ENCODE data around the gene MYO7A.
A peak's percentile ranks its signal among the peaks of the same experiment; 100 is the strongest.

MYO7A gene

DNA sequence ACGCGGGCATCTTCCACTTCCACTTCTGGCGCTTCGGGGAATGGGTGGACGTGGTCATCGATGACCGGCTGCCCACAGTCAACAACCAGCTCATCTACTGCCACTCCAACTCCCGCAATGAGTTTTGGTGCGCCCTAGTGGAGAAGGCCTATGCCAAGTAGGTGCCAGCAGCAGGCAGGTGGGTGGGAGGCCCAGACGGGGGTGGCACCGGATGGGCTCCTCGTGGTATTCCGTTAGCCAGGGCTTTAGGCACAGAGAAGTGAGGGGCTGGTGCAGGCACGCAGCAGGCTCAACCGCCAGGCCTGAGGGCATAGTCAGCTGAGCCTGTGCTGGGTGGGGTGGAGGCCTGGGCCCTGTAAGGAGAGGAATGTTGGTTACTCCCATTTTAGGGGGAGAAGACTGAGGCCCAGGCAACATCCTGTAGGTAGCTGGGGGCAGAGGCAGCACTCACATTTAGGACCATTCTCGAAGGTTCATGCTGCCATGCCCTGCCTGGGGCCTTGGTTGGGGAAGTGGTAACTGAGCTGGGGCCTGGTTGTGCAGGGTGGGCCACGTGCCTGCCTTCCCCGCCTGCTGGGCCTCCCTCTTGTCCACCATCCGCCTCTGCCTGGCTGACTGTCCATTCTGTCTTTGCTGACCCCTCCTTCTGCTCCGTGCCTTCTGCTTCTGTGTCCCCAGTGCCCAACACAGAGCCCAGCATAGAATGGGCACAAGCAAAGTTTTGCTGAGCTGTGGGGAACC is 15.2 kb upstream of the MYO7A start:
- DNase-seq = no peak

DNA sequence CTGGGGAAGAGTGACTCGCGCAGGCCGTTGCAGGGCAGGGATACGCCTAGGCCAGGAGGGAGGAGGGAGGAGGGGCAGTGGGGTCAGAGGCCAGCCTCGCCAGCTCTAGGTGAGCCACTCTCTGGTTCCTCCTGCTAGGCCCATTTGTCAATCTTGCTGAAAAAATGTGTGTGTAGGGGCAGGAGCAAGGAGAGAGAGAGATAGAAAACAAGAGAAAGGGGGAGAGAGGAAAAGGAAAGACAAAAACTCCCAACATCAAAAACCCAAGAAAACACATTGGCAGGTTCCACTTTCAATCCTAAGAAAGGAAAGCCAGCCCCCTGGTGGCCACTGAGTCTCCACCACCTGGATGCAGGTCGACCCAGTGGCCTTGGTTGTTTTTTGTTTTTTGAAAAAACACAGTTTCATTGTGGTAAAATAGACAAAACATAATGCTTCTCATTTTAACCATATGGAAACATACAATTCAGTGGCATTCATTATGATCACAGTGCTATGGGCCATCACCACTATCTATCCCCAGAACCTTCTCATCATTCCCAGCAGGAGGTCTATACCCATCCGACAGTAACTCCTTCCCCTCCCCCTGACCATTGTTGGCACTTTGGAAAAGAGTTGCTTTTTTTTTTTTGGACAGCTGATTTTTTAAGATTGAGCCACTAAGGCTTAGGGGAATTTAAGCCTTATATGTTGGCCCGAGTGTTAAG is 14.5 kb upstream of the MYO7A start:
- no peak for DNase-seq

DNA sequence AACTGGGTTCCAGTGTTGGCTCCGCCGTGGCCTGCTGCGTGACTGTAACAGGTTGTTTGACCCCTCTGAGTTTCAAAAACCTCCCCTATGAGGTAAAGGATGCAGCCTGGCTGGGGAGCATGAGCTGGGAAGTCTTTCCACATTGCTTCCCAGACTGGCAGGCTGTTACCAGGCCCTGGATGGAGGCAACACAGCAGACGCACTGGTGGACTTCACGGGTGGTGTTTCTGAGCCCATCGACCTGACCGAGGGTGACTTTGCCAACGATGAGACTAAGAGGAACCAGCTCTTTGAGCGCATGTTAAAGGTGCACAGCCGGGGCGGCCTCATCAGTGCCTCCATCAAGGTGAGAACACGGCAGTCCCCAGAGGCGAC is 14.0 kb upstream of the MYO7A start:
- DNase-seq = no peak

DNA sequence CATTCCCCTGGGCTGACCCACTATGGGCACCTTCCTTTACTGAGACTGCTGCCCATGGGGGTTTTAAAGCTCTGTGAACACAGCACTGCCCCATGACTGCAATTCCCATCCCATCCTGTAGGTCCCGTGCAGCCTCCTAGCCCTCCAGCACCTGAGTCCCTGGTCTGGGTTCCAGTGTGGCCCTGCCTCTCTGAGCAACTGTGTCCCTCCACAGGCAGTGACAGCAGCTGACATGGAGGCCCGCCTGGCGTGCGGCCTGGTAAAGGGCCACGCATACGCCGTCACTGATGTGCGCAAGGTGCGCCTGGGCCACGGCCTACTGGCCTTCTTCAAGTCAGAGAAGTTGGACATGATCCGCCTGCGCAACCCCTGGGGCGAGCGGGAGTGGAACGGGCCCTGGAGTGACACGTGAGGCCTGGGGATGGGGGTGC is 12.8 kb upstream of the MYO7A start:
- DNase-seq = no peak

DNA sequence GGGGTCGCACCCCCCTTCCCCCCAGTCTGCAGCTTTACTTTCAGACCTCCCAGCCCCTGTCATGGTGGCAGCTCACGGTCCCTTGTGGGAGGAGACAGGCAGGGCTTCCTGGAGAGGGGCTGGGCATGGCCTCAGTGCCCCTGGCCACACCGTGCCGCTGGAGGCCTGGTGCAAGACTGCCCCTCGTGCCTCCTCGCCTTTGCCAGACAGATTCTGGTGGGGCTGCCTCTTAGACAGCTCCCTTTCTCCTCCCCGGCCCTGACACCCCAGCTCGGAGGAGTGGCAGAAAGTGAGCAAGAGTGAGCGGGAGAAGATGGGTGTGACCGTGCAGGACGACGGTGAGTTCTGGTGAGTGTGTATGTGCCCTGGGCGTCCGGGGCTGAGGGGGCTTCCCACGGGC is 12.1 kb upstream of the MYO7A start:
- DNase-seq = no peak

DNA sequence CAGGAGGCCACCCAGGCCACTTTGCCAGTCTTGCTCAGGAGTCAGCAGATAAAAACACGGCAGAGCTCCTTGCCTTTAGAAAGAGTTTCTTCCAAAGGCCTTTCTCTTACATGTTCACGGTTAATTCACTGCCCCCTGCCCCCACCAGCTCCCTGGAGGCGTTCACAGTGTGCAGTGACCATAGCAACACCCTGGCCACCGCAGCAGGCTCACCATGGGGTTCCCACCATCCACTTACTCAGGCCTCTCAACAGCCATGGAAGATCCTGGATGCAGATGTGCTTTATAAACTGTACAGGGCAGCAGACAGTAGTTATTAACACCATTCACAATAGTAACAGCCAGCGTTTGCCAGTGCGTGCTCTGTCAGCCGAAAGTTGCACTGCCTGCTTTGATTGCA is 10.6 kb upstream of the MYO7A start:
- DNase-seq = peak; percentile 36

DNA sequence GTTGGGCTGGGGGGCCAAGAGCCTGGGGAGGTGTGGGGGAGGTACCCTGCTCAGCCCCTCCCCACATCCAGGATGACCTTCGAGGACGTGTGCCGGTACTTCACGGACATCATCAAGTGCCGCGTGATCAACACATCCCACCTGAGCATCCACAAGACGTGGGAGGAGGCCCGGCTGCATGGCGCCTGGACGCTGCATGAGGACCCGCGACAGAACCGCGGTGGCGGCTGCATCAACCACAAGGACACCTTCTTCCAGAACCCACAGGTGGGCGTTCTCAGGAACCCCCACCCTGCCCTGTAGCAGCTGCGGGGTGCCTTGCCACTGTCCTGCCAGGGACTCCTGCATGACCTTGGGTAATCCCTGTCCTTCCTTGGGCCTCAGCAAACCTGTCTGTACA is 10.0 kb upstream of the MYO7A start:
- DNase-seq = no peak

DNA sequence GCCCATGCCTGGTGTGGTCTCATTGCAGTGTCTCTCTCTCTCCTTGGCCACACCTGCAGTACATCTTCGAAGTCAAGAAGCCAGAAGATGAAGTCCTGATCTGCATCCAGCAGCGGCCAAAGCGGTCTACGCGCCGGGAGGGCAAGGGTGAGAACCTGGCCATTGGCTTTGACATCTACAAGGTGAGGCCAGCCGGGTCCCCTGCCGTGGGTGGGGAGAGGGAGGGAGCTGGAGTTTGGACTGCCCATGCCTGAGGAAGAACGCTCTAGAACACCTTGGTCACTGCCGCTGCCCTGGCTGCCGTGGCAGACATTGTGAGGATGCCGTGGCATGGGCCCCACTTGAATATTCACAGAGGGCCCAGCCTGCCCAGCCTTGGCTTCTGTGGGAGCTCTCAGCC is 9.1 kb upstream of the MYO7A start:
- no peak for DNase-seq

DNA sequence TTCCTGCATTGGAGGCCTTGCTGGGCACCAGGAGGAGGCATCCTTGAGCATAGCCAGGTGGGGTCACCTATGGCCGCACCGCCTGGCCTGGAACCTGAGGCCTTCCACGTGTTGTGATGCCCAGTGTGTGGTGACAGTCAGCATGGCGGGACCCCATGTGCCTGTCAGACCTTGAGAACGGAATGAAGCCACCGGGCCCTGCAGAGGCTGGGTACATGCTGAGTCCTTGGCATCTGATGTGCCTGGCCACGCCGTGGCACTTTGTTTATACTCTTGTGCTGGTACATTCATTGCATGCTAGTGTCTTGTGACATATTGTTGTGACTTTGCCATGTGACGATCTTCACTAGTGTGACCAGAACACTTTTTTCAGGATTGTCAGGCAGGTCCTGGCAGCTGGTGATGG is 8.5 kb upstream of the MYO7A start:
- DNase-seq = no peak

DNA sequence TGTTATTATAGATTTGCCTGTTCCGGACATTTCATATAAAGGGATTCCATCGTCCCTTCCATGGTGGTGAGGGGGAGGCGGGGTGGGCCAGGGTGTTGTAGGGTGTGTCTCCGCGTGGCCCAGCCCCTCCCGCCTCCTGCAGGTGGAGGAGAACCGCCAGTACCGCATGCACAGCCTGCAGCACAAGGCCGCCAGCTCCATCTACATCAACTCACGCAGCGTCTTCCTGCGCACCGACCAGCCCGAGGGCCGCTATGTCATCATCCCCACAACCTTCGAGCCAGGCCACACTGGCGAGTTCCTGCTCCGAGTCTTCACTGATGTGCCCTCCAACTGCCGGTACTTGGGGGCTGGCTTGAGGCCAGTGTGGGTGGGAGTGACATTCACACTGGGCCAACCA is 7.5 kb upstream of the MYO7A start:
- no peak for DNase-seq

DNA sequence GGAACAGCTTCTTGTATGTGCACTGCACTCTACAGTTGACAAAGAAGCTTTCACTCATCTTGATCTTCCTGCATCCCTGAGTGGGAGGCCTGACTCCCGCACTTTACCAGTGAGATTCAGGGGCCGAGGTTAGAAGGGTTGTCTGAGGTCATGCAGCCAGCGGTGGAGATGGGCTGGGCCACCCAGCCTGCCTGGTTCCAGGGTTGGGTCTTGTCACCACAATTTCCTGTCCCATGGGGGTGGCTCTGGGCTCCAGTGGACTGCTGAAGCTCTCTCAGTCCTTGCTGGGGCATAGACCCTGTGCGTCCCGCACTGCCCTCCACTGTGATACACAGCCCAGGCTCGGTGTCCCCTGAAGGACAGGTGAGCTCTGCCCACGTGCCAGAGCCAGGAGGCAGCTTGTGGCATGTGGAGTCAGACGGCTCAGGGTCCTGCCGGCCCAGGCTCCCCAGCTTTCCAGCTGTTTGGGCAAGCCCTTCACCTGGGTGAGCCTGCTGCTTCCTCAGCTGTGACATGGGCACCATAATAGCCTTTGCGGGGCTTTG is 6.9 kb upstream of the MYO7A start:
- DNase-seq = no peak

DNA sequence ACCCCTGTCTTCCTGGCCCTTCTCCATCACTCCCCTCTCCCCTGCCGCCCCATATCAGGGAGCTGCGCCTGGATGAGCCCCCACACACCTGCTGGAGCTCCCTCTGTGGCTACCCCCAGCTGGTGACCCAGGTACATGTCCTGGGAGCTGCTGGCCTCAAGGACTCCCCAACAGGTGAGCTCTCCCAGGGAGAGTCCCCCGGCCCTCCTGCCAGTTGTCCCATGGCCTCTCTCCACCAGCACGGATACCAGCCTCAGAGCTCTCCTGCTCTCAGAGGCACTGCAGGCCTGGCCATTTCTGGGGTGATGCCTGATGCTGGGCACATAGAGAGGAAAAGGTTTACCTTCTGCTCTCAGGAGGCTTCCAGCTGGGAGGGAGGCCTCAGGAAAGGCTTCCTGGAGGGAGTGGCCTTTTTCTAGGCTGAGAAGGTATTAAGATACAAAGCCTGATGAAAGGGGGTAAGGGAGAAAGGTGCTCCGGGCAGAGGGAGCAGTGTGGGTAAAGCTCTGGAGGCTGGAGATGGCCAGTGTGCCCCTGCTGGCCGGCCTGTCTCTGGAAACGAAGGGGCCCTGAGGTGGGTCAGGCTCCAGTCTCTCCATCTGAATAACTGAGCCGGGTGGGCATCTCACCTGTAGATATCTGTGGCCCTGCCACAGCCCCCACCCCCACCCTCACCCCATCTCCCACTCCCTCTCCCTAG is 6.0 kb upstream of the MYO7A start:
- no peak for DNase-seq

DNA sequence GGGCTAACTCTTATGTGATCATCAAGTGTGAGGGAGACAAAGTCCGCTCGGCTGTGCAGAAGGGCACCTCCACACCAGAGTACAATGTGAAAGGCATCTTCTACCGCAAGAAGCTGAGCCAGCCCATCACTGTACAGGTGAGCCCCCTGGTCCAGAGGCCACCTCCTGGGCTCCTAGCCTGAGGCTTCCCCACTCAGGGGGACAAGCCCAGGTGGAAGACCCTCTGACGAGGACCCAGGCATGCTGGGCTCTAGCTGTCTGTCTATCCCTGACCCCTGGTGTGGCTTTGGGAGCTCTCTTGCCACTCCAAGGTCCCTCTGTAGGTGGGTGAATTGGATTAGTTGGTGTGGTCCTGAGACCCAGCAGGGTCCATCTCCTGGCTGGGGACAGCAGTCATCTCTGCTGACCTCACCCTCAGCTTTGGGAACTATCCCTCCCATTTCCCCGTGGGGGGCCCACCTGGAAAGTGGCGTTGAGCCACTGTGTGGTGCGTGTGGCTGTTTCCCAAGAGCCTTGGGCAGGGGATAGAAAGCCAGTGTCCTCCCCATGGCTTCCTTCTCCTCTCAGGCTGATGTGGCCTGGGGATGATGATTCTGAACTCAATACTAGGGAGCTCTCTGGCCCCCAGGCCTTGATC is 5.4 kb upstream of the MYO7A start:
- DNase-seq = no peak

DNA sequence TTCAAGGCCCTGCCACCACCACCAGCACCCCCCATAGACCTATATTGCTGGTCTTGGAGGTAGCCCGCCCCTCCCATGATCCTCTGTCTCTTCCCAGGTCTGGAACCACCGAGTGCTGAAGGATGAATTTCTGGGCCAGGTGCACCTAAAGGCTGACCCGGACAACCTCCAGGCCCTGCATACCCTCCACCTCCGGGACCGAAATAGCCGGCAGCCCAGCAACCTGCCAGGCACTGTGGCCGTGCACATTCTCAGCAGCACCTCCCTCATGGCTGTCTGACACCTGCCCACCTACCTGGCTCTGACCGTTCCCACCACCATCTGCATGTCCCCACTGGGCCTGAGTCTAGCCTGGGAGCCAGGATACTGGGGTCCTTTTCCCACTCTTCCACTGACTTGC is 4.5 kb upstream of the MYO7A start:
- DNase-seq = no peak

DNA sequence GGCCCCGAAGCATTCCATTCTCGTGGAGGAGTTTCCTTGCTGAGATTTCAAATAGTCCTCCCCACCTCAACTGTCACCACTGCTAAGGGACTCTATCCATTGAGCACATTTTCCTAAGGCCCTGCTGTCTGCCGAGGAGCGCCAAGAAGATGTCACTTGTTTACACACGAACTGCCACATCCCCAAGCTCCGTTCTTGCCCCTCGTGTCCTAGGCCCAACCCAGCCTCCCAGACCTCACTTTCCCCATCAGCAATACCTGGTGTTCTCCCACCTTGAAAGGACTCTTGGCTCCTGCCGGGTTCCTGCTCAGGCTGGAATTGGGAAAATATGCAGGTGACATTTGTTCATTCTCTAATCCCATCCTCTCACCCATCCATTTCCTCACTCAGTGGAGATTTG is 4.0 kb upstream of the MYO7A start:
- no peak for DNase-seq

DNA sequence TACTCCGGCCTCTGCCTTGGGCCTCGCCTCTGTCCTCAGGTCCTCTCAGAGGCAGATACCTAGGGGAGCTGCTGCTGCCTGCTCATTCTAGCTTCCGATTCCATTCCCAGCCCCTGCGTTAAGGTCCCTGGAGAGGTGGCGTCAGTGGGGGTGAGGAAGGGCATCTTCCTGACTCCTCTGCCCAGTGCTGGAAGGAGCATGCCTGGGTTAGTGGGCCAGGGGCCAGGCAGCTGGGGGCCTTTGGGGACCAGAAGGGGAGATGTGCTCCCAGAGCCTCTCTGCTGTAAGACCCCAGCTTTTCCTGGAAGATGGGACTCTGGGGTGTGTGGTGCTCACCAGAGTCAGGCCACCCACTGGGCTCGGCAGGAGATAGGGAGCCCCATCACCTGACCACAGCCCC is 3.6 kb upstream of the MYO7A start:
- no peak for DNase-seq

DNA sequence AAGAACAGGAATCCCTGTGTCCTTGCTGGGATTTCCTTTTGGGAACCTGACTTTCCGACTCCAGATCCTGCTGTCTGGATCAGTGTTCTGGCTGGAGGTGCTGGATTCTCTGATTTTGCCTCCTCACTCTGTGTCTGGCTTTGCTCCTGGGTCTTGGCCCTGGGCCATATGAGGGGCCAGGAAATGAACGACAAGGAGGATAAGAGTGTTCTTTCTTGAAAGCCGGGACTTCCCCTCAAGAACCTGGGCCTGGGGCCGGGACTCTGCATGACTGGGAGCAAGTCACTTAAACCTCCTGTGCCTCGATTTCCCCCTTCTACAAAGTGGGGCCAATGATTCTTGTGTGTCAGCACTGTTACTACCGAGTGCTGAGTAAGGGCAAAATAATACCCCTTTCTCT is 2.9 kb upstream of the MYO7A start:
- DNase-seq = no peak

DNA sequence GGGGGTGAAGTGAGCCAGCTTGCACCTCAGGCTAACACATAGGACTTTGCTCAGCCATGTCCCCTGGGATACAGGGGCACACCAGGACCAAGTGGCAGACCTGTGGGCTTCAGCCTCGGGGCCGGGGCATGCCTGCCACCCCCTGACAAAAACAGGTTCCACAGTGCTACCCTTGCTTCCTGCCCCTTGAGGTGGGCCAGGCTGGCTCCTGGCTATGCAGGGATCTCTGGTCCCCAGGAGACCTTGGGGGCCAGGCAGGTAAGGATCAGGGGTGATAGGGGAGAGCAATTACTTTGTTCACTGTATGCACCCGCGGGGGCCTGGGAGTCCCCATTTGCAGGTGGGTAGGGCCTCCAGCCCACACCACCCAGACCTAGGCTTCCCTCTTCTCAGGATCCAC is 2.4 kb upstream of the MYO7A start:
- no peak for DNase-seq

DNA sequence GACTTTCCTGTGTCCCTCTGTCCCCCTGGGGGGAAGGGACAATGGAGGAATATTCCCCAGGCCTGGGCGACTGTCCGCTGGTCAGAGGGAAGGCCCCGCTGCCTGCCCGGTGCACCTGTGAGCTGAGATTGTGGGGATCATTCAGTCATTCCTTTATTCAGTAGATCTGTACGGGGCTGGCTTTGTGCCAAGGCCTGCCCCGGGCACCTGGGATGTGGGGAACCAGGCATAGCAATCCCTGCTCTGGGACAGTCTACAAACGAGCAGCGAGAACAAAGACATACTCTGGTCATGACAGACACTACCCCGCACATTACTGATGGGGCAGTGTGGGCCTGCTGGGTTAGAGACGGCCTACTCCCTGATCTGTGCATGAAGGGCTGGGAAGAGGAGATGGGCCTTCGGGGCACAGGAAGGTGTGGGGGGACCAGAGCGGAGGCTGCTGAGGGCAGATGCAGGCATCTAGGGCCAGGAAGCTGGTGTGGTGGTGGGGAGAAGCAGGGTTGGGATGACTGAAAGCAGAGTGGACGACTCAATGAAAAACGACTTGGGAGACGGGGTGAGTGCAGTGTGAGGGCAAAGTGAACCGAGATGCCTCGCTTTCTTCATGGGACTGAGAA is 1.8 kb upstream of the MYO7A start:
- DNase-seq = no peak

DNA sequence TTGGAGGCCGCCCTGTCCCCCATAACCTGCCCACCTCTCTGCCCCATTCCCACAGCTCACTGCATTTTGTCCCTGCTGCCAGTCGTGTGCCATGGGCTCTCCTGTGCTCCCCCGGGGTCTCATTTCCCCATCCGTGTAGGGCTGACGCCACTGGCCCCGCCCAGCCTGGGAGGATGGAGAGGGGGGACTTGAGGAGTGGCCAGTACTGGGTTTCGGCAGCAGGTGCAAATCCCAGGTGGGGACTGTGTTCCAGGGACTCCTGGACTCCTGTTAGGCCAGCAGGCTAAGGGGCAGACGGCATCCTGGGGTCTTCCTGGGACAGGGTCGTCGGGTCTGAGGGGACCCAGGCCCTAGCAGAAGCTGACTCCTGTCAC is 1.2 kb upstream of the MYO7A start:
- DNase-seq = no peak

DNA sequence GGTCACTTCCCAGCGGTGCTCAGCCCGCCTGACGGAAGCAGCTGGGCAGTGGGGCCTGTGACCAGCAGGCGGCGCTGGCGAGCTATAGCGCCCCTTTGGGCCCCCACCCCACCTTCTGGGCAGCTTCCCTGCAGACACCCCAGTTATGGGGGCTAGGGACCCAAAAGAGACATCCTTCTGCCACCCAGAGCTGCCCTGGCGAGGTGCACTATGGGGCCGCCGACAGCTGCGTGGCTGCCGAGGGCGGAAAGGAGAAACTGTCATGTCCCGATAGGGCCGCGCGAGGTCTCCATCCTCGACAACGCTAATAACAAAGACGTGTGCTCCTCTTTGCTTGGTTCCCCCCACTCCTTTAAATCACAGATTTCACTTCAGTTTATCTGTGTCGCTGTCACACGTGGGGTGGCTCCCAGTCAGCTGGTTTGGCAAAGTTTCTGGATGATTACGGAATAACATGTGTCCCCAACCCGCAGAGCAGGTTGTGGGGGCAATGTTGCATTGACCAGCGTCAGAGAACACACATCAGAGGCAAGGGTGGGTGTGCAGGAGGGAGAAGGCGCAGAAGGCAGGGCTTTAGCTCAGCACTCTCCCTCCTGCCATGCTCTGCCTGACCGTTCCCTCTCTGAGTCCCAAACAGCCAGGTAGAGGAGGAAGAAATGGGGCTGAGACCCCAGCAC is 673 bp upstream of the MYO7A start:
- DNase-seq = peak; percentile 93

DNA sequence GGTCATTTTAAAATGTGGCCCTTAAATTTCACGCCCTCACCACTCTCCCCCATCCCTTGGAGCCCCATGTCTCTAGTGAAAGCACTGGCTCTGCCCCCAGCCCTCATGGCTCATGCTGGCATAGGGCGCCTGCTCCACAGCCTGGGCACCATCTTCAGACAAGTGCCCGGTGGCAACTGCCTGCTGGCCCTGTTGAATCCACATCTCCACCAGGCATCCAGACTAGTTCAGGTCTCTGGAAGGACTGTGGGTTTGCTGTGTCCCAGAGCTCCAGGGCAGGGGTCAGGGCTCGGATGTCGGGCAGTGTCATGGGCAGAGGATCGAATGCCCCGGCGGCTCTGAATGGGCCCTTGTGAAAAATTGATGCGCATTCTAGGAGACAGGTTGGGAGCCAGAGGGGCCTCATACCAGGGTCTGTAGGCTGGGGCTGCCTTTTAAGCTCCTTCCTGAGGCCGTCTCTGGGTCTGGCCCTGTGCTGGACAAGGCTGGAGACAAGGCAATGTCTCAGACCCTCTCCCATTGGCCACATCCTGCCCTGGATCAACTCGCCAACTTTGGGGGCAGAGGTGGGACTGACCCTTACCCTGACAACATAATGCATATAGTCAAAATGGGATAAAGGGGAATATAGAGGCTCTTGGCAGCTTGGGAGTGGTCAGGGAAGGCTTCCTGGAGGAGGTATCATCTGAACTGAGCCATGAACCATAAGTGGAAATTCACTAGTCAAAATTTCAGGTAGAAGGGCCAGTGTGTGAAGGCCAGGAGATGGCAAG is 1.2 kb downstream of the MYO7A start:
- no peak for DNase-seq

Measured in retina (tissue), 1 donor.